K562 (cell line): ENCODE results near the gene RAB27B. TPM values are rescaled to one million over a fixed set of nuclear protein-coding genes. Genes with fewer than 3 reads are reported as not detected.

ENCODE experiments used
- ATAC-seq: fragments of 200-7000 bp; cut with Tn5 transposase; 3 replicates; pipeline ENCODE4 v1.9.1; 2020; ENCODE audit warnings: moderate library complexity
- BruUV-seq: library from RNA; stranded (reverse); fragments of 400-500 nt; replicated peaks from 2 replicates; lab custom pipeline; 2021; lab: Mats Ljungman, UMichigan
- CTCF ChIA-PET: fragments of 300-600 bp; formaldehyde crosslinking; extraction: SDS; loops from one replicate; lab custom pipeline; 2021; ENCODE audit warnings: low intra/inter-chr PET ratio; lab: Yijun Ruan, JAX
- POLR2A ChIA-PET: fragments of 300-600, 350-650 bp; sonication (Branson Sonifier 250); formaldehyde crosslinking; extraction: SDS; loops from one replicate; lab custom pipeline; 2021; ENCODE audit warnings: antibody characterized with exemption, inconsistent platforms; lab: Yijun Ruan, JAX
- DNase-seq, 4 experiments: peaks; one replicate each; pipeline versions ENCODE4 v3.0.0 to v3.0.0-alpha.2; 2011 to 2018; ENCODE audit warnings: low spot score in 3 of 4, mixed read lengths in 3 of 4; ENCODE audit errors: extremely low read depth in 1 of 4
- FAIRE-seq: peaks from 2 replicates; lab custom pipeline; 2011; peaks lifted over from hg19 to GRCh38; lab: Jason Lieb, UNC
- H2AFZ ChIP-seq: 2 replicates; pipeline ENCODE4 v1.6.0; 2011; ENCODE audit warnings: low read depth, low read length, control low read depth, inconsistent platforms
- H3K27ac ChIP-seq: fragments of 200-600 bp; 3 replicates; pipeline ENCODE4 v1.8.0; 2011; ENCODE audit warnings: low read depth, mild to moderate bottlenecking, control low read depth, inconsistent platforms, low read length, moderate library complexity, mixed read lengths; ENCODE audit errors: extremely low read depth
- H3K27me3 ChIP-seq, 2 experiments: fragments of 300-600 bp in 1 of 2; 2 replicates in 1 of 2; 3 replicates in 1 of 2; pipeline versions ENCODE4 v1.6.0 to v1.8.0; 2011; ENCODE audit warnings: inconsistent platforms in 2 of 2, low read length in 2 of 2, mild to moderate bottlenecking in 1 of 2, mixed read lengths in 1 of 2, moderate library complexity in 1 of 2; ENCODE audit not compliant: control insufficient read depth in 2 of 2, insufficient read depth in 2 of 2
- H3K36me3 ChIP-seq: fragments of 300-600 bp; 3 replicates; pipeline ENCODE4 v1.8.0; 2011; ENCODE audit warnings: mild to moderate bottlenecking, low read length, inconsistent platforms; ENCODE audit not compliant: control insufficient read depth, insufficient read depth
- H3K4me1 ChIP-seq, 2 experiments: fragments of 200-600 bp in 1 of 2; replicated peaks in 1 of 2; 2 replicates in 1 of 2; 3 replicates in 1 of 2; pipeline versions ENCODE4 v1.5.1 to v1.8.0; 2011; ENCODE audit warnings: inconsistent platforms in 2 of 2, low read length in 2 of 2, mild to moderate bottlenecking in 1 of 2, mixed read lengths in 1 of 2, moderate library complexity in 1 of 2; ENCODE audit not compliant: control insufficient read depth in 2 of 2, insufficient read depth in 2 of 2
- H3K4me2 ChIP-seq: 2 replicates; pipeline ENCODE4 v1.6.1; 2011; ENCODE audit warnings: low read length, control low read depth, inconsistent platforms, mixed read lengths; ENCODE audit not compliant: insufficient read depth
- H3K4me3 ChIP-seq: fragments of 200-600 bp; sonication (generic), shearing (Covaris generic); 2 replicates; pipeline ENCODE4 v1.5.1; 2016; ENCODE audit warnings: control low read depth, inconsistent platforms
- H3K79me2 ChIP-seq: fragments of 200-600 bp; 3 replicates; pipeline ENCODE4 v1.8.0; 2011; ENCODE audit warnings: low read length, inconsistent platforms; ENCODE audit not compliant: control insufficient read depth, insufficient read depth
- H3K9ac ChIP-seq, 2 experiments: 2 replicates each; pipeline versions ENCODE4 v1.6.0 to v1.6.1; 2011; ENCODE audit warnings: low read depth in 2 of 2, low read length in 2 of 2, control low read depth in 1 of 2, inconsistent platforms in 1 of 2, mild to moderate bottlenecking in 1 of 2, mixed read lengths in 1 of 2; ENCODE audit not compliant: insufficient read depth in 1 of 2
- H3K9me1 ChIP-seq: one replicate; pipeline ENCODE4 v1.6.0; 2011; ENCODE audit warnings: inconsistent platforms, mild to moderate bottlenecking, low read length, moderate library complexity; ENCODE audit not compliant: control insufficient read depth, insufficient read depth
- H3K9me3 ChIP-seq: replicated peaks from 2 replicates; pipeline ENCODE4 v1.5.1; 2011; ENCODE audit warnings: low read depth, low read length, inconsistent platforms; ENCODE audit not compliant: control insufficient read depth, insufficient read depth
- H4K20me1 ChIP-seq: replicated peaks from 2 replicates; pipeline ENCODE4 v1.6.1; 2011; ENCODE audit warnings: low read length, inconsistent platforms, mixed read lengths; ENCODE audit not compliant: control insufficient read depth, insufficient read depth
- ADNP ChIP-seq: fragments of 200-800 bp; sonication (Bioruptor generic); IDR thresholded peaks from 2 replicates; pipeline ENCODE4 v1.6.1; 2016; ENCODE audit warnings: missing genetic modification characterization, missing compliant biosample characterization
- BACH1 ChIP-seq: fragments of 200-800 bp; sonication (Bioruptor generic); IDR thresholded peaks from 2 replicates; pipeline ENCODE4 v1.6.1; 2016; ENCODE audit warnings: missing genetic modification characterization, missing compliant biosample characterization
- BRD9 ChIP-seq: fragments of 450-650 bp; IDR thresholded peaks from 2 replicates; pipeline ENCODE4 v1.6.1; 2018; ENCODE audit warnings: low read depth; ENCODE audit not compliant: partially characterized antibody
- CHD4 ChIP-seq: fragments of 200-600 bp; sonication (generic); IDR thresholded peaks from 3 replicates; pipeline ENCODE4 v1.6.1; 2012; ENCODE audit warnings: low read depth, mild to moderate bottlenecking, mixed read lengths, low read length, inconsistent platforms; ENCODE audit not compliant: insufficient read depth, insufficient replicate concordance, poor library complexity, severe bottlenecking
- CXXC5 ChIP-seq: fragments of 250-450 bp; sonication (Bioruptor Pico); IDR thresholded peaks from 2 replicates; pipeline ENCODE4 v1.8.0; 2022; ENCODE audit warnings: inconsistent platforms, mild to moderate bottlenecking, moderate library complexity
- E2F4 ChIP-seq: sonication (generic); formaldehyde crosslinking; IDR thresholded peaks from 2 replicates; pipeline ENCODE4 v1.8.0; 2022; ENCODE audit warnings: mild to moderate bottlenecking, low read depth, missing genetic modification reagents
- MCM2 ChIP-seq: fragments of 450-650 bp; IDR thresholded peaks from 2 replicates; pipeline ENCODE4 v1.6.1; 2017; ENCODE audit warnings: low read depth, mild to moderate bottlenecking
- MLX ChIP-seq, 2 experiments: fragments of 450-650 bp in 1 of 2; sonication (generic) in 1 of 2; formaldehyde crosslinking; conservative IDR thresholded peaks; 2 replicates each; pipeline versions ENCODE4 v1.4.0 to v1.8.1; 2020 to 2022; ENCODE audit warnings: mild to moderate bottlenecking in 1 of 2, missing genetic modification reagents in 1 of 2
- SMARCA5 ChIP-seq: fragments of 450-650 bp; IDR thresholded peaks from 2 replicates; pipeline ENCODE4 v1.6.1; 2016
- ZNF41 ChIP-seq: fragments of 250-450 bp; sonication (Bioruptor Pico); conservative IDR thresholded peaks from 2 replicates; pipeline ENCODE4 v1.4.0; 2020; ENCODE audit warnings: mild to moderate bottlenecking
- ZNF639 ChIP-seq, 2 experiments: fragments of 200-800 bp in 1 of 2; sonication (Bioruptor generic) in 1 of 2; sonication (generic) in 1 of 2; formaldehyde crosslinking in 1 of 2; IDR thresholded peaks in 1 of 2; conservative IDR thresholded peaks in 1 of 2; 2 replicates each; pipeline versions ENCODE4 v1.5.0 to v1.6.1; 2016 to 2020; ENCODE audit warnings: missing compliant biosample characterization in 1 of 2, missing genetic modification characterization in 1 of 2, missing genetic modification reagents in 1 of 2
- WGBS: fragments of 100-300 bp; shearing (Covaris generic); methylation state at CpG from one replicate; pipeline ENCODE4 v1.1.6; 2016; ENCODE audit warnings: low coverage, mixed read lengths; ENCODE audit not compliant: insufficient coverage; ENCODE audit errors: missing lambda C conversion rate; 5-methylcytosine and 5-hydroxymethylcytosine counted together
- in situ Hi-C: fragments of 300-500 bp; cut with MboI; formaldehyde crosslinking; loops from 4 replicates; pipeline ENCODE4 v1.15.0; 2018; ENCODE audit warnings: inconsistent platforms, mixed read lengths
- intact Hi-C: fragments of 100-400 bp; cut with micrococcal nuclease; formaldehyde crosslinking; loops from 2 replicates; pipeline ENCODE4 v1.14.2; 2022
- polyA plus RNA-seq, 8 experiments: library from polyadenylated mRNA; depleted of rRNA in 4 of 8; stranded (reverse) in 5 of 8; unstranded in 3 of 8; fragments of >200 nt; fragmentation: Nextera tagmentation in 2 of 8; fragmentation: Illumina TruSeq in 1 of 8; extraction: Ambion mirVana in 2 of 8; extraction: Trizol in 1 of 8; gene quantifications; 2 replicates each; pipeline versions ENCODE4 v1.2.1 to v1.2.3, GENCODE V29; 2011 to 2014; ENCODE audit warnings: inconsistent platforms in 1 of 8, missing spikeins in 1 of 8
- total RNA-seq, 7 experiments: library from RNA; depleted of rRNA in 6 of 7; stranded (reverse); fragments of >200 nt in 6 of 7; fragmentation: Illumina TruSeq in 2 of 7; extraction: Trizol in 2 of 7; gene quantifications; 2 replicates each; pipeline versions ENCODE4 v1.2.1 to v1.2.3, GENCODE V29; 2011 to 2021; ENCODE audit warnings: low replicate concordance in 1 of 7

RAB27B gene
- total and polyA plus RNA-seq, 9 of the 15 experiments (the other 6 are each of a cell fraction or from before 2014, with no cell fraction given) = 0.44 to 5.7 (median 1.2) TPM

GRCh38 chr18:54792079-54792478 is 36.2 kb upstream of the RAB27B start:
- FAIRE-seq = no peak
- ChIA-PET POLR2A (interaction anchor here (0.5 kb wide), 1 partner anchor 911 kb away, joined by 3 read pairs; no protein-coding TSS in a partner anchor), CTCF (no interaction called here)
- Histone ChIP-seq H3K27me3 (no peaks in the 10 kb centered on the region), H3K9me3 (no peaks in the 10 kb centered on the region), H3K9ac (no peak overlapping the region), H3K4me2 (no peak overlapping the region), H3K4me1 (peaks cover 0 to 3% of the 10 kb centered on the region in 2 experiments; a peak in 1 of 5 replicates), H3K9me1 (no peaks in the 10 kb centered on the region), H3K36me3 (no peaks in the 10 kb centered on the region), H3K4me3 (no peak overlapping the region), H3K27ac (no peak overlapping the region), H2AFZ (no peak overlapping the region), H4K20me1 (no peaks in the 10 kb centered on the region), H3K79me2 (no peaks in the 10 kb centered on the region)
- intact Hi-C loops (no loop called here), in situ Hi-C loops (no loop called here)
- BruUV-seq = no TSS peak
- WGBS = 35% methylated on average over 2 of the region's 9 CpGs
- no peak for ATAC-seq
- TF ChIP-seq ZNF41 (no peak), MLX (CRISPR knock-in tag; conservative IDR thresholded peaks at IDR 0.05) (no peak), CHD4 (no peak), E2F4 (CRISPR knock-in tag) (no peak), BRD9 (no peak), BACH1 (no peak), ADNP (tag) (no peak), CXXC5 (CRISPR knock-in tag) (no peak), ZNF639 (CRISPR knock-in tag; conservative IDR thresholded peaks at IDR 0.05 in 1 of 2, IDR thresholded peaks at IDR 0.05 in 1 of 2) (no peak), MCM2 (no peak), SMARCA5 (no peak)
- DNase-seq = no peak
